ENCODE data around the gene GJB1. TPM values are rescaled to one million over a fixed set of nuclear protein-coding genes. Genes with fewer than 3 reads are reported as not detected.

GJB1 gene
- total RNA-seq, 1 donor from 2014 or later, result not detected

DNA sequence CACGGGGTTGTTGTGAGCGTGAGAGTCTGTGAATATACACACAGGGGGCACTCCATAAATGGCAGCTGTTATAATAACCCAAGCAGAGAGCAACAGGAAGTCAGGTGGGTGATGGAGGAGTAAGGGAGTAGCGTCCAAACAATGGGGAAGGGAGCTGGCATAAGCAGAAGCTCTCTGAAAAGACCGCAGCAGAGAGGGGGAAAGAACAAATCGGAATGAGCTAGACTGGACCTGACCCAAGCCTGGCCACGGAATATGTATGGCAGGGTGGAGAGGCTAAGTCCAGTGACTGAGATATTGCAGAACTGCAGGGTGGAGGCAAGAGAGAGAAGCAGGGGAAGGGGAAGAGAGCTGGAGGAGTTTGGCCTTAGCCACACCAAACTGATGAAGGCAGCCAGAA, 6.5 kb upstream of the GJB1 start:
- no peak for FAIRE-seq
- H3K4me2 ChIP-seq (ENCODE audit: low read length), result no peak overlapping the region
- H3K27me3 ChIP-seq (ENCODE audit: insufficient read depth, low read length), result no peaks in the 10 kb centered on the region
- H3K36me3 ChIP-seq (ENCODE audit: insufficient read depth, low read length), result no peaks in the 10 kb centered on the region
- H3K4me1 Mint-ChIP-seq (ENCODE audit: low read depth, unreplicated experiment), result no peaks in the 10 kb centered on the region
- TF ChIP-seq, protein P1, sequence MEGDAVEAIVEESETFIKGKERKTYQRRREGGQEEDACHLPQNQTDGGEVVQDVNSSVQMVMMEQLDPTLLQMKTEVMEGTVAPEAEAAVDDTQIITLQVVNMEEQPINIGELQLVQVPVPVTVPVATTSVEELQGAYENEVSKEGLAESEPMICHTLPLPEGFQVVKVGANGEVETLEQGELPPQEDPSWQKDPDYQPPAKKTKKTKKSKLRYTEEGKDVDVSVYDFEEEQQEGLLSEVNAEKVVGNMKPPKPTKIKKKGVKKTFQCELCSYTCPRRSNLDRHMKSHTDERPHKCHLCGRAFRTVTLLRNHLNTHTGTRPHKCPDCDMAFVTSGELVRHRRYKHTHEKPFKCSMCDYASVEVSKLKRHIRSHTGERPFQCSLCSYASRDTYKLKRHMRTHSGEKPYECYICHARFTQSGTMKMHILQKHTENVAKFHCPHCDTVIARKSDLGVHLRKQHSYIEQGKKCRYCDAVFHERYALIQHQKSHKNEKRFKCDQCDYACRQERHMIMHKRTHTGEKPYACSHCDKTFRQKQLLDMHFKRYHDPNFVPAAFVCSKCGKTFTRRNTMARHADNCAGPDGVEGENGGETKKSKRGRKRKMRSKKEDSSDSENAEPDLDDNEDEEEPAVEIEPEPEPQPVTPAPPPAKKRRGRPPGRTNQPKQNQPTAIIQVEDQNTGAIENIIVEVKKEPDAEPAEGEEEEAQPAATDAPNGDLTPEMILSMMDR (IDR thresholded peaks at IDR 0.05; ENCODE audit: insufficient read depth, low read depth, low read length), result no peak
- TF ChIP-seq EZH2 (IDR thresholded peaks at IDR 0.05; ENCODE audit: insufficient read depth, low read length), result no peak
- H4K20me1 ChIP-seq (ENCODE audit: insufficient read depth, low read length), result no peaks in the 10 kb centered on the region
- peaks cover 17% of the 10 kb centered on the region for H3K27me3 Mint-ChIP-seq (ENCODE audit: low read depth, unreplicated experiment)
- DNase-seq (ENCODE audit: low read depth), result no peak
- no peak overlapping the region for H3K9ac ChIP-seq (ENCODE audit: low read length)
- H3K27ac ChIP-seq (ENCODE audit: low read depth, low read length), result no peak overlapping the region
- H3K4me3 Mint-ChIP-seq (ENCODE audit: unreplicated experiment), result no peak overlapping the region
- no peaks in the 10 kb centered on the region for H3K36me3 Mint-ChIP-seq (ENCODE audit: low read depth, unreplicated experiment)
- H3K9me3 ChIP-seq (ENCODE audit: insufficient read depth, low read depth, low read length), result no peaks in the 10 kb centered on the region
- H3K4me3 ChIP-seq (ENCODE audit: insufficient read depth, low read depth, low read length), result no peak overlapping the region
- no peak overlapping the region for H2AFZ ChIP-seq (ENCODE audit: low read depth, low read length)
- no peaks in the 10 kb centered on the region for H3K4me1 ChIP-seq (ENCODE audit: insufficient read depth, low read length)
- no peak overlapping the region for H3K27ac Mint-ChIP-seq (ENCODE audit: unreplicated experiment)
- no peaks in the 10 kb centered on the region for H3K9me3 Mint-ChIP-seq (ENCODE audit: unreplicated experiment)
- H3K79me2 ChIP-seq (ENCODE audit: insufficient read depth, low read length), result no peaks in the 10 kb centered on the region

GRCh38 chrX:71217298-71217697, 5.7 kb upstream of the GJB1 start:
- Mint-ChIP-seq H3K27me3 (ENCODE audit: low read depth, unreplicated experiment) (peaks cover 16% of the 10 kb centered on the region), H3K4me3 (ENCODE audit: unreplicated experiment) (no peak overlapping the region), H3K36me3 (ENCODE audit: low read depth, unreplicated experiment) (no peaks in the 10 kb centered on the region), H3K9me3 (ENCODE audit: unreplicated experiment) (no peaks in the 10 kb centered on the region), H3K27ac (ENCODE audit: unreplicated experiment) (no peak overlapping the region), H3K4me1 (ENCODE audit: low read depth, unreplicated experiment) (no peaks in the 10 kb centered on the region)
- no peak overlapping the region for H3K9ac ChIP-seq (ENCODE audit: low read length)
- H2AFZ ChIP-seq (ENCODE audit: low read depth, low read length), result no peak overlapping the region
- no peak for DNase-seq (ENCODE audit: low read depth)
- no peaks in the 10 kb centered on the region for H3K4me1 ChIP-seq (ENCODE audit: insufficient read depth, low read length)
- no peak for TF ChIP-seq EZH2 (IDR thresholded peaks at IDR 0.05; ENCODE audit: insufficient read depth, low read length)
- TF ChIP-seq, protein P1 (IDR thresholded peaks at IDR 0.05; ENCODE audit: insufficient read depth, low read depth, low read length), result no peak
- no peak overlapping the region for H3K4me3 ChIP-seq (ENCODE audit: insufficient read depth, low read depth, low read length)
- H3K27ac ChIP-seq (ENCODE audit: low read depth, low read length), result no peak overlapping the region
- no peaks in the 10 kb centered on the region for H3K27me3 ChIP-seq (ENCODE audit: insufficient read depth, low read length)
- no peak overlapping the region for H3K4me2 ChIP-seq (ENCODE audit: low read length)
- no peaks in the 10 kb centered on the region for H3K79me2 ChIP-seq (ENCODE audit: insufficient read depth, low read length)
- no peaks in the 10 kb centered on the region for H3K9me3 ChIP-seq (ENCODE audit: insufficient read depth, low read depth, low read length)
- H4K20me1 ChIP-seq (ENCODE audit: insufficient read depth, low read length), result no peaks in the 10 kb centered on the region
- no peak for FAIRE-seq
- no peaks in the 10 kb centered on the region for H3K36me3 ChIP-seq (ENCODE audit: insufficient read depth, low read length)

DNA sequence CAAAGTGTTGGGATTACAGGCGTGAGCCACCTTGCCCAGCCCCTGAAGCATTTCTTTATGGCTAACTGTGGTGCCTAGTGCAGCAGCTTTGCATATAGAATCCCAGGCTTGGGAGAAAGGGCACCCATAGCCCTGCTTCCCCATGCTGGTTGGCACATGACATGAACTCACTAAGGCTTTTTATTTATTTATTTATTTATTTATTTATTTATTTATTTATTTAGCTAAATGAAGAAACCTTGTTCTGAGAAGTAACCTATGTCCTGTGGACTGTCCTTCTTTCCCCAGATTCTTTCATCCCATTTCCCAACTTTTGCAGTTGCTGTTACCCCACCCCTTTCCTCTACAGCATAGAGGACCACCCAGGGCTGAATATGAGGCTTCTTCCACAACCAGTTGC, 1.9 kb upstream of the GJB1 start:
- Mint-ChIP-seq H3K36me3 (ENCODE audit: low read depth, unreplicated experiment) (no peaks in the 10 kb centered on the region), H3K9me3 (ENCODE audit: unreplicated experiment) (no peaks in the 10 kb centered on the region), H3K4me3 (ENCODE audit: unreplicated experiment) (no peak overlapping the region), H3K27me3 (ENCODE audit: low read depth, unreplicated experiment) (peaks cover 4% of the 10 kb centered on the region), H3K27ac (ENCODE audit: unreplicated experiment) (no peak overlapping the region), H3K4me1 (ENCODE audit: low read depth, unreplicated experiment) (peaks cover 14% of the 10 kb centered on the region)
- no peak overlapping the region for H3K4me3 ChIP-seq (ENCODE audit: insufficient read depth, low read depth, low read length)
- TF ChIP-seq, protein P1 (IDR thresholded peaks at IDR 0.05; ENCODE audit: insufficient read depth, low read depth, low read length), result no peak
- TF ChIP-seq EZH2 (IDR thresholded peaks at IDR 0.05; ENCODE audit: insufficient read depth, low read length), result no peak
- no peak for DNase-seq (ENCODE audit: low read depth)
- no peaks in the 10 kb centered on the region for H3K79me2 ChIP-seq (ENCODE audit: insufficient read depth, low read length)
- H3K36me3 ChIP-seq (ENCODE audit: insufficient read depth, low read length), result no peaks in the 10 kb centered on the region
- no peak for FAIRE-seq
- no peak overlapping the region for H2AFZ ChIP-seq (ENCODE audit: low read depth, low read length)
- no peaks in the 10 kb centered on the region for H3K9me3 ChIP-seq (ENCODE audit: insufficient read depth, low read depth, low read length)
- H3K4me1 ChIP-seq (ENCODE audit: insufficient read depth, low read length), result no peaks in the 10 kb centered on the region
- H3K4me2 ChIP-seq (ENCODE audit: low read length), result no peak overlapping the region
- H3K27ac ChIP-seq (ENCODE audit: low read depth, low read length), result no peak overlapping the region
- H4K20me1 ChIP-seq (ENCODE audit: insufficient read depth, low read length), result no peaks in the 10 kb centered on the region
- no peak overlapping the region for H3K9ac ChIP-seq (ENCODE audit: low read length)
- H3K27me3 ChIP-seq (ENCODE audit: insufficient read depth, low read length), result no peaks in the 10 kb centered on the region

All from astrocyte (in vitro differentiated cells and primary cell).